Lung (tissue), 12 donors: ENCODE data around the gene HYCC1. TPM values are rescaled to one million over a fixed set of nuclear protein-coding genes. Genes with fewer than 3 reads are reported as not detected.

Experiments
- ATAC-seq: fragments of 200-7000 bp; cut with Tn5 transposase; one replicate; pipeline ENCODE4 v1.9.1; 2020; ENCODE audit warnings: moderate number of reproducible peaks; ENCODE audit not compliant: insufficient read depth, low FRiP score
- DNase-seq, 3 donors: peaks; one replicate each; pipeline ENCODE4 v3.0.0-alpha.2; 2013 to 2017
- H3K27ac ChIP-seq, 2 donors: one replicate each; pipeline ENCODE4 v1.5.1; 2013; ENCODE audit warnings: mild to moderate bottlenecking in 2 of 2, moderate library complexity in 2 of 2, control low read depth in 1 of 2, inconsistent platforms in 1 of 2, low read depth in 1 of 2, low read length in 1 of 2
- H3K27me3 ChIP-seq, 3 donors: one replicate each; pipeline ENCODE4 v1.5.1; 2013; ENCODE audit warnings: low read length in 2 of 3; ENCODE audit not compliant: control insufficient read depth in 3 of 3, insufficient read depth in 3 of 3
- H3K36me3 ChIP-seq, 4 donors: one replicate each; pipeline ENCODE4 v1.5.1; 2013; ENCODE audit warnings: low read length in 4 of 4, mild to moderate bottlenecking in 1 of 4, moderate library complexity in 1 of 4; ENCODE audit not compliant: control insufficient read depth in 4 of 4, insufficient read depth in 4 of 4
- H3K4me1 ChIP-seq, 5 donors: one replicate each; pipeline ENCODE4 v1.5.1; 2013; ENCODE audit warnings: low read length in 5 of 5, mild to moderate bottlenecking in 2 of 5, moderate library complexity in 1 of 5; ENCODE audit not compliant: control insufficient read depth in 5 of 5, insufficient read depth in 5 of 5
- H3K4me3 ChIP-seq: one replicate; pipeline ENCODE4 v1.5.1; 2013; ENCODE audit warnings: mild to moderate bottlenecking, control low read depth, moderate library complexity
- H3K9ac ChIP-seq, 2 donors: one replicate each; pipeline ENCODE4 v1.5.1; 2013; ENCODE audit warnings: low read length in 2 of 2, control low read depth in 1 of 2; ENCODE audit not compliant: insufficient read depth in 1 of 2
- H3K9me3 ChIP-seq, 4 donors: one replicate each; pipeline ENCODE4 v1.5.1; 2013; ENCODE audit warnings: low read length in 3 of 4, mild to moderate bottlenecking in 1 of 4, moderate library complexity in 1 of 4; ENCODE audit not compliant: control insufficient read depth in 4 of 4, insufficient read depth in 3 of 4
- CTCF ChIP-seq: IDR thresholded peaks from 2 replicates; pipeline ENCODE4 v1.5.1; 2012; ENCODE audit warnings: mild to moderate bottlenecking; ENCODE audit errors: control extremely low read depth, extremely low read depth
- WGBS, 2 donors: extraction: QIAGEN DNeasy Blood & Tissue Kit; methylation state at CpG; one replicate each; pipeline ENCODE4 v1.1.7; 2013; 5-methylcytosine and 5-hydroxymethylcytosine counted together
- polyA plus RNA-seq, 2 donors: library from polyadenylated mRNA; stranded (reverse); fragments of 200-250 nt; gene quantifications; one replicate each; pipeline ENCODE4 v1.2.1, GENCODE V29; 2013
- total RNA-seq, 2 donors: library from RNA; depleted of rRNA in 1 of 2; stranded (reverse); fragments of >200 nt in 1 of 2; gene quantifications; one replicate each; pipeline ENCODE4 v1.2.1, GENCODE V29; 2014 to 2021
- donor health status: control.
- donor health status: control.
- donor health status: Bipolar disorder and iron deficiency.
- donor health status: healthy.
- donor health status: DM: yes; HTN: yes; CAD: no.

Gene HYCC1
- total and polyA plus RNA-seq, 4 donors = 7.3 to 62.5 (median 35.2) TPM

- TF ChIP-seq CTCF = no peak
- H3K36me3 ChIP-seq = no peaks in the 10 kb centered on the region
Observed at GRCh38 chr7:23022258-23022769, 8.4 kb upstream of the HYCC1 start.

GRCh38 chr7:23021596-23021995 lies 7.7 kb upstream of the HYCC1 start:
- H3K27ac ChIP-seq = peak overlapping the region in 1 of 2 donors; percentile 66
- DNase-seq = no peak
- 40 to 94% methylated on average over 1 of the region's 1 CpG for WGBS, 2 donors

More at GRCh38 chr7:23022258-23022769, 8.4 kb upstream of the HYCC1 start:
- WGBS, 2 donors = 61 to 70% methylated on average over 7 of the region's 7 CpGs
- Histone ChIP-seq H3K4me3 (no peak overlapping the region), H3K27ac (peak overlapping the region in 1 of 2 donors; percentile 21), H3K9me3 (peaks cover 0 to 3% (median 0%) of the 10 kb centered on the region in 4 donors), H3K27me3 (no peaks in the 10 kb centered on the region), H3K4me1 (peaks cover 1 to 50% (median 10%) of the 10 kb centered on the region in 5 donors), H3K9ac (no peak overlapping the region)
- ATAC-seq (no peak), DNase-seq (peak; percentile 92 to 98 (median 97))

GRCh38 chr7:23020742-23021401 lies 6.9 kb upstream of the HYCC1 start:
- no peak for DNase-seq
- H3K27me3 ChIP-seq = no peaks in the 10 kb centered on the region

More at GRCh38 chr7:23021596-23021995, 7.7 kb upstream of the HYCC1 start:
- Histone ChIP-seq H3K4me1 (peaks cover 1 to 50% (median 10%) of the 10 kb centered on the region in 5 donors), H3K9me3 (peaks cover 0 to 3% (median 0%) of the 10 kb centered on the region in 4 donors), H3K36me3 (no peaks in the 10 kb centered on the region), H3K4me3 (no peak overlapping the region), H3K27me3 (no peaks in the 10 kb centered on the region), H3K9ac (no peak overlapping the region)
- no peak for TF ChIP-seq CTCF
- ATAC-seq = no peak

More at GRCh38 chr7:23020742-23021401, 6.9 kb upstream of the HYCC1 start:
- H3K4me1 ChIP-seq = peaks cover 0 to 50% (median 10%) of the 10 kb centered on the region in 5 donors
- H3K36me3 ChIP-seq = no peaks in the 10 kb centered on the region
- peaks cover 0 to 3% (median 0%) of the 10 kb centered on the region in 4 donors for H3K9me3 ChIP-seq
- no peak for TF ChIP-seq CTCF
- ATAC-seq = peak; percentile 67
- WGBS, 2 donors = 49 to 79% methylated on average over 3 of the region's 3 CpGs
- no peak overlapping the region for H3K9ac ChIP-seq
- peak overlapping the region; percentile 65 to 66 for H3K27ac ChIP-seq
- no peak overlapping the region for H3K4me3 ChIP-seq
